NB4 (cell line): ENCODE data around the gene GBP2.
"Not testable (repeated sequence)": the region's sequence is repeated elsewhere in the genome, so short reads cannot be mapped to it uniquely, and the experiment has no call there.

Experiments used
- DNase-seq: peaks from one replicate; pipeline ENCODE4 v3.0.0; 2010; ENCODE audit warnings: low read depth
- H3K4me3 ChIP-seq: one replicate; pipeline ENCODE4 v1.5.1; 2011; ENCODE audit warnings: mild to moderate bottlenecking, low read depth, low read length, moderate library complexity
- CTCF ChIP-seq: IDR thresholded peaks from one replicate; pipeline ENCODE4 v1.5.1; 2012; ENCODE audit warnings: low read depth, low read length
- MAX ChIP-seq: IDR thresholded peaks from 2 replicates; pipeline ENCODE4 v1.6.1; 2011; ENCODE audit warnings: low read depth, low read length
- MYC ChIP-seq: IDR thresholded peaks from 2 replicates; pipeline ENCODE4 v1.6.1; 2011; ENCODE audit warnings: low read depth, low read length
- POLR2A ChIP-seq: IDR thresholded peaks from 2 replicates; pipeline ENCODE4 v1.6.1; 2011; ENCODE audit warnings: mild to moderate bottlenecking; ENCODE audit not compliant: insufficient read length; ENCODE audit errors: extremely low read depth

Gene GBP2

GRCh38 chr1:89142160-89142559 is 16.2 kb upstream of the GBP2 start:
- no peak overlapping the region for H3K4me3 ChIP-seq
- TF ChIP-seq POLR2A = no peak
- TF ChIP-seq MYC = no peak
- TF ChIP-seq MAX = no peak
- no peak for TF ChIP-seq CTCF
- no peak for DNase-seq

- DNase-seq = no peak
- H3K4me3 ChIP-seq = no peak overlapping the region
- TF ChIP-seq POLR2A (no peak), CTCF (no peak), MAX (no peak), MYC (no peak)
Measured at GRCh38 chr1:89133747-89134146, 7.8 kb upstream of the GBP2 start.

- DNase-seq = no peak
- no peak for TF ChIP-seq MAX
- H3K4me3 ChIP-seq = no peak overlapping the region
Measured at GRCh38 chr1:89130716-89131115, 4.8 kb upstream of the GBP2 start.

GRCh38 chr1:89129911-89130310 is 4.0 kb upstream of the GBP2 start:
- DNase-seq = no peak
- no peak overlapping the region for H3K4me3 ChIP-seq
- no peak for TF ChIP-seq CTCF

- H3K4me3 ChIP-seq, DNase-seq: not testable (repeated sequence)
Measured at GRCh38 chr1:89128003-89128458, 2.1 kb upstream of the GBP2 start.

- DNase-seq = peak; percentile 71
- H3K4me3 ChIP-seq = not testable (repeated sequence)
Measured at GRCh38 chr1:89126602-89127565, 970 bp upstream of the GBP2 start.

- DNase-seq = no peak
- peak overlapping the region; percentile 69 for H3K4me3 ChIP-seq
- no peak for TF ChIP-seq MAX
- TF ChIP-seq CTCF = no peak
- TF ChIP-seq POLR2A = no peak
- no peak for TF ChIP-seq MYC
Measured at GRCh38 chr1:89125240-89125912, 538 bp downstream of the GBP2 start.
